C4-2B (cell line): ENCODE data around the gene B9D1.

Experiments
- ZFX ChIP-seq: fragments of 450-650 bp; IDR thresholded peaks from 2 replicates; pipeline ENCODE4 v1.6.1; 2017
- TF ChIP-seq, protein P1 (sequence below): fragments of 450-650 bp; conservative IDR thresholded peaks from 2 replicates; pipeline ENCODE4 v1.5.1; 2017; ENCODE audit warnings: mild to moderate bottlenecking

- TF ChIP-seq, protein P1, sequence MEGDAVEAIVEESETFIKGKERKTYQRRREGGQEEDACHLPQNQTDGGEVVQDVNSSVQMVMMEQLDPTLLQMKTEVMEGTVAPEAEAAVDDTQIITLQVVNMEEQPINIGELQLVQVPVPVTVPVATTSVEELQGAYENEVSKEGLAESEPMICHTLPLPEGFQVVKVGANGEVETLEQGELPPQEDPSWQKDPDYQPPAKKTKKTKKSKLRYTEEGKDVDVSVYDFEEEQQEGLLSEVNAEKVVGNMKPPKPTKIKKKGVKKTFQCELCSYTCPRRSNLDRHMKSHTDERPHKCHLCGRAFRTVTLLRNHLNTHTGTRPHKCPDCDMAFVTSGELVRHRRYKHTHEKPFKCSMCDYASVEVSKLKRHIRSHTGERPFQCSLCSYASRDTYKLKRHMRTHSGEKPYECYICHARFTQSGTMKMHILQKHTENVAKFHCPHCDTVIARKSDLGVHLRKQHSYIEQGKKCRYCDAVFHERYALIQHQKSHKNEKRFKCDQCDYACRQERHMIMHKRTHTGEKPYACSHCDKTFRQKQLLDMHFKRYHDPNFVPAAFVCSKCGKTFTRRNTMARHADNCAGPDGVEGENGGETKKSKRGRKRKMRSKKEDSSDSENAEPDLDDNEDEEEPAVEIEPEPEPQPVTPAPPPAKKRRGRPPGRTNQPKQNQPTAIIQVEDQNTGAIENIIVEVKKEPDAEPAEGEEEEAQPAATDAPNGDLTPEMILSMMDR: no peak
- TF ChIP-seq ZFX: no peak
Measured at GRCh38 chr17:19325542-19325941, 37.0 kb downstream of the B9D1 start.
